ENCODE data around the gene EHD4.

EHD4 gene

DNA sequence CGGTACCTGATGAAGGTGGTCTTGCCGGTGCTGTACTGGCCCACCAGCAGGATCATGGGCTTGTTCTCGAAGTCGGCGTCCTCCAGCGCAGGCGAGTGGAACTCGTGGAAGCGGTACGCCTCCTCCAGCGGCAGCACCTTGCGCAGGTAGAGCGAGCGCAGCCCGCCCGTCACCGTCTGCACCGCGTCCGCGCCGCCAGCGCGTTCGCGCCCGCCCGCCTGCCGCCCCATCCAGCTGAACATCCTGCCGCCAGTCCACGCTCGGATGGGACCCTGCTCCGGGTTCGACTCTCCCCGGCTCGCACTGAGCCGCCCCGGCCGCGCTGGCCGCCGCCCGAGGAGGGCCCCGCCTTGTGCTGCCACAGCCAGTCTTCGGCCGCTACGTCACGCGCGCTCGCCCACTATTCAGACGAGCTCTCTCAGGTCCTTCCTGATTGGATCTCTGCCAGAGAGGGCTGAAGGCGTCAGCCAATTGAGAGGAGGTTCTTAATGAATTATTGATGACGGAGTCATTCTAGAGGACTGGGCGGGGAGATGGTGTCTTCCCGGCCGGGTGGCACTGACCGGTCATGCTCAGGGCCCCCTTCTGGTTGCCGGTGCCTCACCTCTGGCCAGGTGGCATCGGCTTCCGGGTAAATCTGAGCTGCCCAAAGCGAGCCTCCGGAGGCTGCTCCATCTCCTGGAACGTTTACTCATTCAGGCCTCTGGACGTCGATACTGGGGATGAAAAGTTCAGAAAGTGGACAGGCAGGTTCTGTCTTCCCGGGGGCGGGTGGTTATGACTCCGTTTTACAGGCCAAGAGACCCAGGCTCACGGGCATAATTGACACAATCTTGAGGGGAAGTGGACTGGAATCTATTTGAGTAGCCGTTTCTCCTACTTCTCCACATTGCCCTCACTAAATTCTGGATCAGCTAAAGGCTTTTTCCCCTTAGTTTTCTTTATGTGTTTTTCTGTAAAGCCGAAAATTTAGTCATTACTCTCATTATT lies at the start of gene EHD4:
EHD4 (minus strand) TSS at position 305 of the 990 bp plus-strand sequence; CDS start at position 242, 63 bp downstream.
- peak; percentile 34 for TF ChIP-seq CTCF (IDR thresholded peaks at IDR 0.05; ENCODE audit: insufficient read depth, low read length, missing control alignments)
- ChIA-PET POLR2A (interaction anchor here (0.9 to 1.0 kb wide), 3 partner anchors 9 to 32 kb away, joined by 3 to 5 read pairs (median 3); no protein-coding TSS in a partner anchor), CTCF (interaction anchor here (1.0 to 5.3 kb wide), 8 partner anchors 9 to 85 kb away, joined by 3 to 30 read pairs (median 4); no protein-coding TSS in a partner anchor)
- peak; percentile 89 for DNase-seq (ENCODE audit: low read depth, low spot score)
- peak within 1 kb of the TSS; percentile 99 for H3K4me3 ChIP-seq (ENCODE audit: low read depth, low read length)

GRCh38 chr15:42021593-42021992 lies 49.2 kb upstream of the EHD4 start:
- no peak for DNase-seq (ENCODE audit: low read depth, low spot score)
- no peak overlapping the region for H3K4me3 ChIP-seq (ENCODE audit: low read depth, low read length)
- CTCF ChIA-PET: no interaction called here
- TF ChIP-seq CTCF (IDR thresholded peaks at IDR 0.05; ENCODE audit: insufficient read depth, low read length, missing control alignments): no peak
- POLR2A ChIA-PET: no interaction called here

DNA sequence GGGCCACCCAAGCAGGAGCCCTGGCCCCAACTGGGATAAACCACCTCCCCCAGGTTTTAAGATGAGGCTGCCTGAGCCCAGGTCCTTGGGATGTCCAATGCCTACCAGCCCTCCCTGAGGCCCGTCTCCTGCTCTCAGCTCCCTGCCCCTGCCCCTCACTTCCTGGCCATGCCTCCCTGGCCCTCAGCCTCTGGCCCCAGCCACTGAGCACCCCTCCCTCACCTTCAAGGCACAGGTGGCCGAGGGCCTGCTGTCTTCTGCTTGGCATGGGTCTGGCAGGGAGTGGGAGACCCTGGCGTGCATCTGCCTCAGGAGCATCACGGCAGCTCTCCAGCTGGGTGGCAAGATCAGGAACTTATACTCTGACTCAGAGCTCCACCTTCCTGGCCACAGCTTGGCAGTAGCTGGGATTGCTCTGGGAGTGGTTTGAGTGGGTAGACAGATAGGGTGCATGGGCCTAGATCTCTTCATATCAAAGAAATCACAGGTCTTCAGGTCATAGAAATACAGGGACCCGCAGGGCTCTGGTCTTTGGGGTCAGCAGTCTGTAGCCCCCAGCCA lies 48.4 kb upstream of the EHD4 start, which contains the start of gene PLA2G4E:
PLA2G4E (minus strand) TSS at position 330 of the 561 bp plus-strand sequence; CDS start at position 318, 12 bp downstream.
- TF ChIP-seq CTCF (IDR thresholded peaks at IDR 0.05; ENCODE audit: insufficient read depth, low read length, missing control alignments): no peak
- DNase-seq (ENCODE audit: low read depth, low spot score): no peak
- ChIA-PET POLR2A (no interaction called here), CTCF (interaction anchor here (1.8 kb wide), 1 partner anchor 31 kb away, joined by 4 read pairs; no protein-coding TSS in a partner anchor)
- H3K4me3 ChIP-seq (ENCODE audit: low read depth, low read length): no peak within 1 kb of the TSS

DNA sequence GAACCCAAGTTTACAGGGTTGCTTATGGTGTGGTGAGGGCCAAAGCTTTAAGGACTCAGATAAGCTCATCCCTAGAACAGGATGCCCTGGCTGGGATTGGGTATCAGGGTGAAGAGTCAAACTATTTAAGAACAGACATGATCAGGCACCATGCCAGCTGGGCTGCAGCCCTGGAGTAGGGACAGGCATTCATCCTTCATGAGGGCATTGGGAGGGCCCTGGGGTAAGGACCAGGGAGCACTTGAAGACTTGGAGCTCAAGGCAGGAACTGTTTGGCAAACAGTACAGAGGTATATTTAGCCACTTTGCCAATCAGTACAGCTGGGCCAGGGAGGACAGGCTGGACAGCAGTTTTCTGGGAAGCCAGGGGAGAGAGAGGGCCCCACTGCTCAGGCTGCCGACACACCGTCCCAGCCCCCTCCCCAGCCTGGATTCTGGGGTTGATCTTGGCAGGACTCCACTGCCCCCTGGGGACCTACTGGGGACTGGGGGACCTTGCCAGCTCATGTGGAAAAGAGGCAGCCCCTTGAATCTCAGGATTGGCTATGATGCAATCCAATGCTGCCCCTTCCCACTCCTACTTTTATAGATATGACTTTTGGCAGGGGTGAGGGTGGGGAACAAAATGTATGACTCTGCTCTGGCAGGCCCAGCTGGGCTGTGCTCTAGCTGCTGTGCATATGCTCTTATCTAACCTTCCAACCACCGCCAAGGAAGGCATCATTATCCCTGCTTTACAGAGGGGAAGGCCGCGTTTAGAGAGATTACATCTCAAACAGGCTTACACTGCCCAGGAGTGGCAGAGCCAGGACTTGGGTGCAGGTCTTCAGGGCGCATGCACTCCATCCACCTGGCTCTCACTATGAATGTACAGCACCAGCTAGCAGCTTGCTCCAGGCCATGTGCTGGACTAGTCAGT lies 46.2 kb upstream of the EHD4 start:
- DNase-seq (ENCODE audit: low read depth, low spot score): no peak
- POLR2A ChIA-PET: no interaction called here
- CTCF ChIA-PET: interaction anchor here (1.0 to 1.8 kb wide), 4 partner anchors 29 to 66 kb away, joined by 3 to 4 read pairs (median 4); no protein-coding TSS in a partner anchor
- TF ChIP-seq CTCF (IDR thresholded peaks at IDR 0.05; ENCODE audit: insufficient read depth, low read length, missing control alignments): no peak
- H3K4me3 ChIP-seq (ENCODE audit: low read depth, low read length): no peak overlapping the region

GRCh38 chr15:42016971-42017370 lies 44.6 kb upstream of the EHD4 start:
- POLR2A ChIA-PET: no interaction called here
- no peak for DNase-seq (ENCODE audit: low read depth, low spot score)
- H3K4me3 ChIP-seq (ENCODE audit: low read depth, low read length): no peak overlapping the region
- CTCF ChIA-PET: no interaction called here
- TF ChIP-seq CTCF (IDR thresholded peaks at IDR 0.05; ENCODE audit: insufficient read depth, low read length, missing control alignments): no peak
